ENCODE data around the gene LALBA. TPM values are rescaled to one million over a fixed set of nuclear protein-coding genes. Genes with fewer than 3 reads are reported as not detected.
"Not testable (repeated sequence)": the region's sequence is repeated elsewhere in the genome, so short reads cannot be mapped to it uniquely, and the experiment has no call there.

The LALBA gene
- total RNA-seq, 1 donor from 2014 or later, result not detected

- H3K9ac ChIP-seq (ENCODE audit: low read depth in 1 of 3, low read length in 3 of 3), result no peak overlapping the region
- no peaks in the 10 kb centered on the region for H3K36me3 ChIP-seq (ENCODE audit: control insufficient read depth in 3 of 3, insufficient read depth in 3 of 3, low read length in 3 of 3)
- H3K4me3 ChIP-seq (ENCODE audit: low read length in 3 of 3), result no peak overlapping the region
- H3K27me3 ChIP-seq (ENCODE audit: control insufficient read depth in 3 of 3, insufficient read depth in 3 of 3, low read length in 3 of 3), result peaks cover 0 to 5% (median under 1%) of the 10 kb centered on the region in 3 donors
- H3K4me1 ChIP-seq (ENCODE audit: control insufficient read depth in 3 of 3, insufficient read depth in 3 of 3, low read length in 3 of 3), result no peaks in the 10 kb centered on the region
- no peak overlapping the region for H3K27ac ChIP-seq (ENCODE audit: low read depth, low read length)
- no peaks in the 10 kb centered on the region for H3K9me3 ChIP-seq (ENCODE audit: control insufficient read depth in 3 of 3, low read length in 3 of 3)
Observed at GRCh38 chr12:48580831-48581230, 11.0 kb upstream of the LALBA start.

- Histone ChIP-seq H3K27me3 (ENCODE audit: control insufficient read depth in 3 of 3, insufficient read depth in 3 of 3, low read length in 3 of 3) (peaks cover 0 to 4% (median 3%) of the 10 kb centered on the region in 3 donors), H3K27ac (ENCODE audit: low read depth, low read length) (no peak overlapping the region), H3K36me3 (ENCODE audit: control insufficient read depth in 3 of 3, insufficient read depth in 3 of 3, low read length in 3 of 3) (no peaks in the 10 kb centered on the region), H3K9ac (ENCODE audit: low read depth in 1 of 3, low read length in 3 of 3) (no peak overlapping the region), H3K9me3 (ENCODE audit: control insufficient read depth in 3 of 3, low read length in 3 of 3) (no peaks in the 10 kb centered on the region), H3K4me3 (ENCODE audit: low read length in 3 of 3) (no peak overlapping the region), H3K4me1 (ENCODE audit: control insufficient read depth in 3 of 3, insufficient read depth in 3 of 3, low read length in 3 of 3) (no peaks in the 10 kb centered on the region)
Observed at GRCh38 chr12:48572326-48572725, 2.5 kb upstream of the LALBA start.

- Histone ChIP-seq H3K4me1 (ENCODE audit: control insufficient read depth in 3 of 3, insufficient read depth in 3 of 3, low read length in 3 of 3) (no peaks in the 10 kb centered on the region), H3K9ac (ENCODE audit: low read depth in 1 of 3, low read length in 3 of 3) (no peak overlapping the region), H3K36me3 (ENCODE audit: control insufficient read depth in 3 of 3, insufficient read depth in 3 of 3, low read length in 3 of 3) (no peaks in the 10 kb centered on the region), H3K27ac (ENCODE audit: low read depth, low read length) (no peak overlapping the region), H3K4me3 (ENCODE audit: low read length in 3 of 3) (no peak overlapping the region), H3K27me3 (ENCODE audit: control insufficient read depth in 3 of 3, insufficient read depth in 3 of 3, low read length in 3 of 3) (peaks cover 0 to 6% (median 5%) of the 10 kb centered on the region in 3 donors), H3K9me3 (ENCODE audit: control insufficient read depth in 3 of 3, low read length in 3 of 3) (no peaks in the 10 kb centered on the region)
Observed at GRCh38 chr12:48567731-48568130, 2.1 kb downstream of the LALBA start.

DNA sequence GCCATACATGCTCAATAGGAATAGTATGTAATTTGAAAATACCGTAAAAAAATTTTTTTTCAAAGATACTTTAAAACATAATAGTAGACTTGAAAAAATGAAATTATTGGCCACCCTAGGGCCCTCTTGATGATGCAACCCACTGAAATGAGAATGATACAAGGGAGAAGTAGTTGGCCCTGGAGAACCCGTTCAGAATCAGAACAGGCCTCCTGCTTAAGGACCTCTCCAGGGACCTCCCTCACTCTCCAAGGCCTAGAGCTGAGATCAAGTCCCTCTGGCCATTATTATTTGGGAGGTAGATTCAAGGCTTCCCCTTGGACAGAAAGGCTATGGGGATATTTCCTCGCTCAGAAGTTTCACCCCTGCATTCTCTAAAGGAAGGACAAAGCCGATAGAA lies 11.9 kb downstream of the LALBA start:
- no peak overlapping the region for H3K27ac ChIP-seq (ENCODE audit: low read depth, low read length)
- H3K4me3 ChIP-seq (ENCODE audit: low read length in 3 of 3), result no peak overlapping the region
- H3K9ac ChIP-seq (ENCODE audit: low read depth in 1 of 3, low read length in 3 of 3), result no peak overlapping the region
- no peaks in the 10 kb centered on the region for H3K36me3 ChIP-seq (ENCODE audit: control insufficient read depth in 3 of 3, insufficient read depth in 3 of 3, low read length in 3 of 3)
- H3K27me3 ChIP-seq (ENCODE audit: control insufficient read depth in 3 of 3, insufficient read depth in 3 of 3, low read length in 3 of 3), result peaks cover 0 to 3% (median 3%) of the 10 kb centered on the region in 3 donors
- no peaks in the 10 kb centered on the region for H3K9me3 ChIP-seq (ENCODE audit: control insufficient read depth in 3 of 3, low read length in 3 of 3)
- no peaks in the 10 kb centered on the region for H3K4me1 ChIP-seq (ENCODE audit: control insufficient read depth in 3 of 3, insufficient read depth in 3 of 3, low read length in 3 of 3)

DNA sequence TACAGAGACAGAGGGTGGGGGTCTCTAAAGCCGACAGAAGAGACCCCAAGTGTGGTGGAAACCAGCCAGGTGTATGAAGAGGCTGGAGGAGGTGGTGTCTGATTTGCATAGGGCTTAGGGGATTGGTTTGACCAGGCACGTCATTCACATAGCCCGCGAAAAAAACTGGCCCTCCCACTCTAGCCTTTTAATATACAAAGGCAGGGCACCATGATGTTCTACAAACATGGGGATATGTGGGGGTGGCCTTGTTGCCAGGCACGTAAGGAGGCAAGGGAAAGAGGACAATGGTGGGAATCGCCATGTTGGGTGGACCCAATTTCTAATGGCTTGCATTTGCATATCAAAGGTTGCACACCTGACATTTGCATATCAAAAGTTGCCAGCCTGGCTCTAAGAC lies 13.2 kb downstream of the LALBA start:
- no peaks in the 10 kb centered on the region for H3K9me3 ChIP-seq (ENCODE audit: control insufficient read depth in 3 of 3, low read length in 3 of 3)
- no peak overlapping the region for H3K27ac ChIP-seq (ENCODE audit: low read depth, low read length)
- H3K36me3 ChIP-seq (ENCODE audit: control insufficient read depth in 3 of 3, insufficient read depth in 3 of 3, low read length in 3 of 3), result no peaks in the 10 kb centered on the region
- no peaks in the 10 kb centered on the region for H3K27me3 ChIP-seq (ENCODE audit: control insufficient read depth in 3 of 3, insufficient read depth in 3 of 3, low read length in 3 of 3)
- H3K4me1 ChIP-seq (ENCODE audit: control insufficient read depth in 3 of 3, insufficient read depth in 3 of 3, low read length in 3 of 3), result no peaks in the 10 kb centered on the region
- no peak overlapping the region for H3K4me3 ChIP-seq (ENCODE audit: low read length in 3 of 3)
- no peak overlapping the region for H3K9ac ChIP-seq (ENCODE audit: low read depth in 1 of 3, low read length in 3 of 3)

GRCh38 chr12:48553666-48554343 lies 16.0 kb downstream of the LALBA start:
- H3K4me3 ChIP-seq (ENCODE audit: low read length in 3 of 3); H3K36me3 ChIP-seq (ENCODE audit: control insufficient read depth in 3 of 3, insufficient read depth in 3 of 3, low read length in 3 of 3); H3K27me3 ChIP-seq (ENCODE audit: control insufficient read depth in 3 of 3, insufficient read depth in 3 of 3, low read length in 3 of 3): not testable (repeated sequence)

GRCh38 chr12:48551636-48552035 lies 18.2 kb downstream of the LALBA start:
- H3K9me3 ChIP-seq (ENCODE audit: control insufficient read depth in 3 of 3, low read length in 3 of 3); H3K36me3 ChIP-seq (ENCODE audit: control insufficient read depth in 3 of 3, insufficient read depth in 3 of 3, low read length in 3 of 3); H3K27me3 ChIP-seq (ENCODE audit: control insufficient read depth in 3 of 3, insufficient read depth in 3 of 3, low read length in 3 of 3); H3K4me1 ChIP-seq (ENCODE audit: control insufficient read depth in 3 of 3, insufficient read depth in 3 of 3, low read length in 3 of 3); H3K9ac ChIP-seq (ENCODE audit: low read depth in 1 of 3, low read length in 3 of 3); H3K4me3 ChIP-seq (ENCODE audit: low read length in 3 of 3); H3K27ac ChIP-seq (ENCODE audit: low read depth, low read length): not testable (repeated sequence)

More at GRCh38 chr12:48553666-48554343, 16.0 kb downstream of the LALBA start:
- H3K4me1 ChIP-seq (ENCODE audit: control insufficient read depth in 3 of 3, insufficient read depth in 3 of 3, low read length in 3 of 3); H3K9ac ChIP-seq (ENCODE audit: low read depth in 1 of 3, low read length in 3 of 3); H3K9me3 ChIP-seq (ENCODE audit: control insufficient read depth in 3 of 3, low read length in 3 of 3); H3K27ac ChIP-seq (ENCODE audit: low read depth, low read length): not testable (repeated sequence)

DNA sequence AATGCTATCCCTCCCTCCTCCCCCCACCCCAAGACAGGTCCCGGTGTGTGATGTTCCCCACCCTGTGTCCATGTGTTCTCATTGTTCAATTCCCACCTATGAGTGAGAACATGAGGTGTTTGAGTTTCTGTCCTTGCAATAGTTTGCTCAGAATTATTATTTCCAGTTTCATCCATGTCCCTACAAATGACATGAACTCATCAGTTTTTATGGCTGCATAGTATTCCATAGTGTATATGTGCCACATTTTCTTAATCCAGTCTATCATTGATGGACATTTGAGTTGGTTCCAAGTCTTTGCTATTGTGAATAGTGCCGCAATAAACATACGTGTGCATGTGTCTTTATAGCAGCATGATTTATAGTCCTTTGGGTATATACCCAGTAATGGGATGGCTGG lies 22.8 kb downstream of the LALBA start:
- H3K4me1 ChIP-seq (ENCODE audit: control insufficient read depth in 3 of 3, insufficient read depth in 3 of 3, low read length in 3 of 3); H3K27me3 ChIP-seq (ENCODE audit: control insufficient read depth in 3 of 3, insufficient read depth in 3 of 3, low read length in 3 of 3); H3K9me3 ChIP-seq (ENCODE audit: control insufficient read depth in 3 of 3, low read length in 3 of 3); H3K36me3 ChIP-seq (ENCODE audit: control insufficient read depth in 3 of 3, insufficient read depth in 3 of 3, low read length in 3 of 3); H3K27ac ChIP-seq (ENCODE audit: low read depth, low read length); H3K4me3 ChIP-seq (ENCODE audit: low read length in 3 of 3); H3K9ac ChIP-seq (ENCODE audit: low read depth in 1 of 3, low read length in 3 of 3): not testable (repeated sequence)

GRCh38 chr12:48545833-48546469 lies 23.9 kb downstream of the LALBA start:
- H3K36me3 ChIP-seq (ENCODE audit: control insufficient read depth in 3 of 3, insufficient read depth in 3 of 3, low read length in 3 of 3), result no peaks in the 10 kb centered on the region
- no peaks in the 10 kb centered on the region for H3K4me1 ChIP-seq (ENCODE audit: control insufficient read depth in 3 of 3, insufficient read depth in 3 of 3, low read length in 3 of 3)
- H3K27ac ChIP-seq (ENCODE audit: low read depth, low read length), result no peak overlapping the region
- no peaks in the 10 kb centered on the region for H3K27me3 ChIP-seq (ENCODE audit: control insufficient read depth in 3 of 3, insufficient read depth in 3 of 3, low read length in 3 of 3)
- H3K9ac ChIP-seq (ENCODE audit: low read depth in 1 of 3, low read length in 3 of 3), result no peak overlapping the region
- no peak overlapping the region for H3K4me3 ChIP-seq (ENCODE audit: low read length in 3 of 3)
- H3K9me3 ChIP-seq (ENCODE audit: control insufficient read depth in 3 of 3, low read length in 3 of 3), result no peaks in the 10 kb centered on the region

DNA sequence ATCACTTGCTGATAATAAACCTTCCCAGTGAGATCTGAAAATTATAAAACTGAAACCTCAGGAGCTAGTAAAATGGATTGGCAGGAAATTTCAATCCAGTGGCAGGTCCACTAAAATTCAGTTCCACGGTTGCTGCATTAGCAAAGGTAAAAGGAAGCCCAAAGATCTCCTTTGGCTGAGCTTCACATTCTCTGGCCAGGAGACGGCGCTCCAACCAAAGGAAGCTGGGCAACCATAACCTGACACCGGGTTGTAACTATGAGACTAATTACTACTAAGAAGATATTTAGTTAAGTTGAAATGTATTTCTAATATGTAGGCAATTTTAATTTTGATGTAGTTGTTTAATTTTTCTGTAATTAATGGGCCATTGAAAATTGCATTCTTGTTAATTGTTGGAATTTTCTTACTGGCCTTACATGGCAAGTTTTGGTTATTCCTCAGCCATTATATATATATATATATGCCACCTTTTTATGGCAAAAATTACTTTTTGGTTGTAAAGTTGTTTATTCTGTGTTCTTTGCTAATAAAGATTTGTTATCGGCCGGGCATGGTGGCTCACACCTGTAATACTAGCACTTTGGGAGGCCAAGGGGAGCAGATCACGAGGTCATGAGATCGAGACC lies 27.4 kb downstream of the LALBA start:
- no peak overlapping the region for H3K27ac ChIP-seq (ENCODE audit: low read depth, low read length)
- H3K4me1 ChIP-seq (ENCODE audit: control insufficient read depth in 3 of 3, insufficient read depth in 3 of 3, low read length in 3 of 3), result no peaks in the 10 kb centered on the region
- H3K9ac ChIP-seq (ENCODE audit: low read depth in 1 of 3, low read length in 3 of 3), result no peak overlapping the region
- H3K9me3 ChIP-seq (ENCODE audit: control insufficient read depth in 3 of 3, low read length in 3 of 3), result no peaks in the 10 kb centered on the region
- no peaks in the 10 kb centered on the region for H3K36me3 ChIP-seq (ENCODE audit: control insufficient read depth in 3 of 3, insufficient read depth in 3 of 3, low read length in 3 of 3)
- H3K27me3 ChIP-seq (ENCODE audit: control insufficient read depth in 3 of 3, insufficient read depth in 3 of 3, low read length in 3 of 3), result no peaks in the 10 kb centered on the region
- H3K4me3 ChIP-seq (ENCODE audit: low read length in 3 of 3), result no peak overlapping the region
